HepG2 (cell line): ENCODE results near the gene CRADD.

ENCODE experiments used
- ARNTL ChIP-seq: sonication (generic); formaldehyde crosslinking; IDR thresholded peaks from 2 replicates; pipeline ENCODE4 v1.4.0; 2020; ENCODE audit warnings: mild to moderate bottlenecking, missing genetic modification reagents
- CAMTA2 ChIP-seq: sonication (generic); formaldehyde crosslinking; IDR thresholded peaks from 2 replicates; pipeline ENCODE4 v1.4.0; 2020; ENCODE audit warnings: mild to moderate bottlenecking, missing genetic modification reagents, borderline replicate concordance
- FOXC1 ChIP-seq: sonication (generic); formaldehyde crosslinking; IDR thresholded peaks from 2 replicates; pipeline ENCODE4 v1.8.0; 2022; ENCODE audit warnings: mild to moderate bottlenecking, missing genetic modification reagents, borderline replicate concordance
- FOXJ3 ChIP-seq: sonication (generic); formaldehyde crosslinking; IDR thresholded peaks from 2 replicates; pipeline ENCODE4 v1.4.0; 2020; ENCODE audit warnings: missing genetic modification reagents, mild to moderate bottlenecking, borderline replicate concordance
- NFYB ChIP-seq: sonication (generic); formaldehyde crosslinking; IDR thresholded peaks from 2 replicates; pipeline ENCODE4 v1.4.0; 2020; ENCODE audit warnings: missing genetic modification reagents

DNA sequence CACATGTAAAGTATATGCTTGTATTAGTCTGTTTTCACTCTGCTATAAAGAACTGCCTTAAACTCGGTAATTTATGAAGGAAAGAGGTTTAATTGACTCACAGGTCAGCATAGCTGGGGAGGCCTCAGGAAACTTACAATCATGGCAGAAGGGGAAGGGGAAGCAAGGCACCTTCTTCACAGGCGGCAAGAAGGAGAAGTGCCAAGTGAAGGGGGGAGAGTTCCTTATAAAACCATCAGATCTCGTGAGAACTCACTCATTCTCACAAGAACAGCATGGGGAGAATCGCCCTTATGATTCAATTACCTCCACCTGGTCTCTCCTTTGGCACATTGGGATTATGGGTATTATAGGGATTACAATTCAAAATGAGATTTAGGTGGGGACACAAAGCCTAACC lies 241.7 kb downstream of the CRADD start:
- no peak for TF ChIP-seq ARNTL
- TF ChIP-seq FOXJ3, result no peak
- no peak for TF ChIP-seq NFYB (CRISPR knock-in tag)
- TF ChIP-seq CAMTA2 (CRISPR knock-in tag), result no peak
- TF ChIP-seq FOXC1 (CRISPR knock-in tag), result no peak
